Activated CD8-positive, alpha-beta T cell treated with anti-CD3 and anti-CD28 coated beads for 36 hours (primary cell): ENCODE data around the gene NDC1. TPM values are rescaled to one million over a fixed set of nuclear protein-coding genes. Genes with fewer than 3 reads are reported as not detected.

Experiments used
- ATAC-seq: fragments of 200-7000 bp; cut with Tn5 transposase; one replicate; pipeline ENCODE4 v1.10.0; 2021; ENCODE audit warnings: mild to moderate bottlenecking, moderate library complexity
- CTCF ChIA-PET: fragments of 350-600 bp; sonication (Branson Sonifier 250); formaldehyde crosslinking; loops from one replicate; lab custom pipeline; 2021; ENCODE audit warnings: antibody characterized with exemption; lab: Charles Lee
- POLR2A ChIA-PET: fragments of 350-600 bp; sonication (Branson Sonifier 250); formaldehyde crosslinking; loops from one replicate; lab custom pipeline; 2021; ENCODE audit warnings: antibody characterized with exemption; lab: Charles Lee
- DNase-seq: peaks from one replicate; pipeline ENCODE4 v3.0.0-alpha.2; 2020
- H3K27ac Mint-ChIP-seq: one replicate; pipeline ENCODE4 v1.8.0; 2021; ENCODE audit warnings: mild to moderate bottlenecking, mixed read lengths
- H3K27me3 Mint-ChIP-seq: one replicate; pipeline ENCODE4 v1.8.0; 2021; ENCODE audit warnings: mixed read lengths
- H3K36me3 Mint-ChIP-seq: one replicate; pipeline ENCODE4 v1.8.0; 2021; ENCODE audit warnings: low read depth, mixed read lengths
- H3K4me1 Mint-ChIP-seq: one replicate; pipeline ENCODE4 v1.8.0; 2021; ENCODE audit warnings: low read depth, mixed read lengths
- H3K4me3 Mint-ChIP-seq: one replicate; pipeline ENCODE4 v1.8.0; 2021; ENCODE audit warnings: mild to moderate bottlenecking, moderate library complexity, mixed read lengths
- H3K9me3 Mint-ChIP-seq: one replicate; pipeline ENCODE4 v1.8.0; 2021; ENCODE audit warnings: mixed read lengths
- CTCF ChIP-seq: fragments of 200-600 bp; IDR thresholded peaks from one replicate; pipeline ENCODE4 v1.8.0; 2022; ENCODE audit warnings: antibody characterized with exemption, mild to moderate bottlenecking
- intact Hi-C: fragments of 100-400 bp; cut with micrococcal nuclease; formaldehyde crosslinking; loops from one replicate; pipeline ENCODE4 v1.10.0; 2022
- total RNA-seq, 2 experiments: library from RNA; stranded (reverse); gene quantifications; one replicate each; pipeline ENCODE4 v1.2.3, GENCODE V29; 2021

Gene NDC1
- total RNA-seq, 2 experiments from 2014 or later: 39.6 to 43.9 TPM

- Mint-ChIP-seq H3K27ac (no peak overlapping the region), H3K9me3 (no peaks in the 10 kb centered on the region), H3K4me3 (no peak overlapping the region), H3K4me1 (no peaks in the 10 kb centered on the region), H3K27me3 (no peaks in the 10 kb centered on the region), H3K36me3 (peaks cover 53% of the 10 kb centered on the region)
- DNase-seq (no peak), ATAC-seq (no peak)
- ChIA-PET CTCF (no interaction called here), POLR2A (interaction anchor here (0.8 kb wide), 1 partner anchor 13 kb away, joined by 3 read pairs; no protein-coding TSS in a partner anchor)
- TF ChIP-seq CTCF: no peak
- intact Hi-C loops: no loop called here
Observed at GRCh38 chr1:53799141-53799540, 39.0 kb downstream of the NDC1 start.

- Mint-ChIP-seq H3K27ac (no peak overlapping the region), H3K9me3 (no peaks in the 10 kb centered on the region), H3K4me1 (no peaks in the 10 kb centered on the region), H3K4me3 (no peak overlapping the region), H3K27me3 (no peaks in the 10 kb centered on the region), H3K36me3 (peaks cover 60% of the 10 kb centered on the region)
- ATAC-seq (no peak), DNase-seq (no peak)
- CTCF ChIA-PET: no interaction called here
- intact Hi-C loops: no loop called here
- no peak for TF ChIP-seq CTCF
- POLR2A ChIA-PET: no interaction called here
Observed at GRCh38 chr1:53792806-53793205, 45.3 kb downstream of the NDC1 start.

- intact Hi-C loops: no loop called here
- no peaks in the 10 kb centered on the region for H3K27me3 Mint-ChIP-seq
- H3K4me1 Mint-ChIP-seq: peaks cover 11% of the 10 kb centered on the region
- H3K4me3 Mint-ChIP-seq: no peak overlapping the region
- no peak for DNase-seq
- no peak for ATAC-seq
- peaks cover 52% of the 10 kb centered on the region for H3K36me3 Mint-ChIP-seq
- CTCF ChIA-PET: no interaction called here
- no peaks in the 10 kb centered on the region for H3K9me3 Mint-ChIP-seq
- POLR2A ChIA-PET: interaction anchor here (1.0 kb wide), 1 partner anchor 38 kb away, joined by 4 read pairs; no protein-coding TSS in a partner anchor
- no peak overlapping the region for H3K27ac Mint-ChIP-seq
- no peak for TF ChIP-seq CTCF
Observed at GRCh38 chr1:53787655-53788054, 50.4 kb downstream of the NDC1 start.

- Mint-ChIP-seq H3K4me3 (no peak overlapping the region), H3K27me3 (no peaks in the 10 kb centered on the region), H3K9me3 (no peaks in the 10 kb centered on the region), H3K4me1 (peaks cover 11% of the 10 kb centered on the region), H3K36me3 (peaks cover 50% of the 10 kb centered on the region), H3K27ac (peak overlapping the region; percentile 60)
- intact Hi-C loops: no loop called here
- DNase-seq (peak; percentile 28), ATAC-seq (peak; percentile 95)
- TF ChIP-seq CTCF: no peak
- ChIA-PET CTCF (no interaction called here), POLR2A (interaction anchor here (0.6 kb wide), 2 partner anchors 157 to 257 kb away, joined by 4 to 7 read pairs; no protein-coding TSS in a partner anchor)
Observed at GRCh38 chr1:53783056-53783455, 55.0 kb downstream of the NDC1 start.

GRCh38 chr1:53781654-53782053 lies 56.4 kb downstream of the NDC1 start:
- DNase-seq: no peak
- intact Hi-C loops: no loop called here
- no peaks in the 10 kb centered on the region for H3K9me3 Mint-ChIP-seq
- H3K36me3 Mint-ChIP-seq: peaks cover 53% of the 10 kb centered on the region
- no peaks in the 10 kb centered on the region for H3K27me3 Mint-ChIP-seq
- H3K4me1 Mint-ChIP-seq: peaks cover 11% of the 10 kb centered on the region
- no peak for TF ChIP-seq CTCF
- POLR2A ChIA-PET: no interaction called here
- ATAC-seq: no peak
- no peak overlapping the region for H3K4me3 Mint-ChIP-seq
- peak overlapping the region; percentile 30 for H3K27ac Mint-ChIP-seq
- CTCF ChIA-PET: interaction anchor here (1.0 kb wide), 1 partner anchor 10 kb away, joined by 3 read pairs; no protein-coding TSS in a partner anchor
